ENCODE results near the gene MEF2C.
A peak's percentile ranks its signal among the peaks of the same experiment; 100 is the strongest.

DNA sequence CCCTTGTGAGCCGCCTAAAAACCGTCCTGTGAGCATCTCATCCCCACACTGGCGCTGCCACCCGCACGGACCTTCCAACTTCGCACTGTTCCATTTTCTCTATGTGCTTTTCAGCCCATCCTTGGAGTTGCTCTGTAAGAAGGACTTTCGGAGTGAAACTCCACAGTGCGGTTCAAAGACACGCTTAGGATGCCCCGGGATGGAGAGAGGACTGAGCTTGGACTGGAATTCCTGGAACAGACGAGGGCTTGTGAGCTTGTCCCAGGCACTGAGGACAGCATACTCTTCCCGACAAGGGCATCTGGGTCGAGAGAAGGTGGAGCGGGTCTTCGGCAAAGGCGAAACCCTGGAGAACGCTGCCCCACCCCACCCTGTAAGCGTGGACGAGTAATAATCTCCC, 187.8 kb downstream of the MEF2C start:
- TF ChIP-seq, protein P1, sequence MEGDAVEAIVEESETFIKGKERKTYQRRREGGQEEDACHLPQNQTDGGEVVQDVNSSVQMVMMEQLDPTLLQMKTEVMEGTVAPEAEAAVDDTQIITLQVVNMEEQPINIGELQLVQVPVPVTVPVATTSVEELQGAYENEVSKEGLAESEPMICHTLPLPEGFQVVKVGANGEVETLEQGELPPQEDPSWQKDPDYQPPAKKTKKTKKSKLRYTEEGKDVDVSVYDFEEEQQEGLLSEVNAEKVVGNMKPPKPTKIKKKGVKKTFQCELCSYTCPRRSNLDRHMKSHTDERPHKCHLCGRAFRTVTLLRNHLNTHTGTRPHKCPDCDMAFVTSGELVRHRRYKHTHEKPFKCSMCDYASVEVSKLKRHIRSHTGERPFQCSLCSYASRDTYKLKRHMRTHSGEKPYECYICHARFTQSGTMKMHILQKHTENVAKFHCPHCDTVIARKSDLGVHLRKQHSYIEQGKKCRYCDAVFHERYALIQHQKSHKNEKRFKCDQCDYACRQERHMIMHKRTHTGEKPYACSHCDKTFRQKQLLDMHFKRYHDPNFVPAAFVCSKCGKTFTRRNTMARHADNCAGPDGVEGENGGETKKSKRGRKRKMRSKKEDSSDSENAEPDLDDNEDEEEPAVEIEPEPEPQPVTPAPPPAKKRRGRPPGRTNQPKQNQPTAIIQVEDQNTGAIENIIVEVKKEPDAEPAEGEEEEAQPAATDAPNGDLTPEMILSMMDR (IDR thresholded peaks at IDR 0.05): no peak
- TF ChIP-seq EZH2 (IDR thresholded peaks at IDR 0.05): peak; percentile 69
